NCI-H1092 treated with DMSO at 0.1 percent for 48 hours (cell line): ENCODE measurements around the gene ADGRV1.
"Not testable (repeated sequence)": the region's sequence is repeated elsewhere in the genome, so short reads cannot be mapped to it uniquely, and the experiment has no call there.

ENCODE experiments used
- DNase-seq: peaks from one replicate; lab custom pipeline; 2025; lab: John Stamatoyannopoulos, UW

ADGRV1 gene

DNA sequence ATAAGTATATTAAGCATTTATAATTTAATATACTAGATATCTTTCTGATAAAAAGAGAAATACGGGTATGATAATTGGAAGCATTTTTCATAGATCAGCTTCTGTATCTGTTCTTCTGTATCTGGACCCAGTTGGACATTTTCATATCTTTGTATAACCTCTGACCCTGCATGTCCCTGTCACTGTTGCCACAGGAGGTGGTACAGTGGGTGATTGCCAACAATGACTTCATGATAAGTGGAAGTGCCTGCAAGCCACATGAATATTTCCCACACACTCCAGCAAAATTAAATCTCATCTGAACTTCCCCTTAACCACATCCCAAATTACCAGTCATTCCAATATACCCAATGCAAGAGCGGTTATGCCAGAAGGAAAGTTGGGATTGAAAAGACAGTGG is 448.1 kb downstream of the ADGRV1 start:
- DNase-seq, result no peak

- DNase-seq, result no peak
Measured at GRCh38 chr5:91007251-91007650, 448.7 kb downstream of the ADGRV1 start.

GRCh38 chr5:91007780-91008402 is 449.3 kb downstream of the ADGRV1 start:
- DNase-seq, result no peak

GRCh38 chr5:91010090-91010489 is 451.5 kb downstream of the ADGRV1 start:
- DNase-seq, result no peak

DNA sequence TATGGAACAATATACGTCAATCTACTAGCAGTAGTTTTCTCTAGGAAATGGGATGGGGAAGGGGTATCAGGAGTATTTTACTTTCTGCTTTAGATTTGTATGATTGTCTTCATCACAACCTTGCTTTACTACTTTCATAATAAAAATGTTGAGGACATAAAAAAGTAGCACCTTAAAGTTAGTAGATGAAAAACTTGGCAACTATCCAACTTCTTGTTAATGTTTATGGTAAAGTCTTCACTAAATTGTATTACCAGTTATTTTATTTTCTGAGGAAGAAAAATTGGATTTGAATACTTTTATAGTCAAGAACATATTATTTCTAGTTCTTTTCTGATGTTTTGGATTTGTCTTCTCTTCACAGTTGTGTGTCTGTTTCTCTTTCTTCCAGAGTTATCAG is 452.4 kb downstream of the ADGRV1 start:
- no peak for DNase-seq

- not testable (repeated sequence) for DNase-seq
Measured at GRCh38 chr5:91012867-91013266, 454.3 kb downstream of the ADGRV1 start.

DNA sequence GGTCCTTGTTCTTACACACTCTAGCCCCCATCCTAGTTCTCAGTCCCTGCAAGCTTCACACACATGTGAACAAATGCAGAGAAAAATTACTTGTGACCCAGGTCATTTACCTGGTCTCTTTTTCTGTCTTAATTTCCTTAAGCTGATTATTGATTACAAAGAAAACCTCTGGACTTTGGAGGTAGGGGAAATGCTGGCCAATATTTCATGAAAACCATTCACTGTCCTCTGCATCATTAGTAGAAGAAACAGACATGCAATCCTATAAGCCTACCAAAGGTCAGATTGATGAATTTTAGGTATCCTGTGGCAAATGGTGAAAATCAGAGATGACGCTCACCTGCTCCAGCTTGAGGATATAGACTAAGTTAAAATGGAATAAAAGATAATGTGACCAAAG is 457.7 kb downstream of the ADGRV1 start:
- DNase-seq, result no peak

DNA sequence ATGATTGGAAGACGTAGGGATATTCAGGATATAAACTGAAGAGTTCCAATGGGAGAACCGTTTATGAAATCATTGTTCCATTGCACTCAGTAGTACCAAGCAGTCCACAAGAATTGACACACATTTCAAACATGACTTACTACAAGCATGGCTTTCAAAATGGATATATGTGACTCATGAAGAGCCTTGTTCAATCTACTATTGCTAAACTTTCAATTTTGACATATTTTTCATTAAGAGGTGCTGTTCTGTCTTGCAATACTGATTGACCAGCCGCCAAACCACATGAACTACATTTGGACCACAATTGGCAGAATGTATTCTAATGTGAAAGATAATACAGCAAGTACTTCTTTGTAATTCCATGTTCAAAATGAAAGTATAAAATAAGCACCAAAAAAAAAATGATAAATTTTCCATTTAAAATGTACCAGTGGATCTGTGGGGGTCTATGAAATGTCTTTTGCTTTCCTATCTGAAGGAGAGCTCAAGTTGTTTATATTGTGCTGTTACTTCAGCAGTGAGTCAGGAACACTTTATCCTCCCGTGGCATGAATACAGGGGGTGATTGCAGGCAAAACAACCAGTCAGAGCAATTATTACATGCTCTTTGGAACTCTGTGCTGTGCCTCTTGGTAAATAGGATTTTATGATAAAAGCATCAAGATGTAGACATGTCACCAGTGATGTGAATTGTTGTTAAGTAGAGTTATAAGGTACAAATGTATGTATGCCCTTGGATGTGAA is 458.5 kb downstream of the ADGRV1 start:
- no peak for DNase-seq

- DNase-seq, result no peak
Measured at GRCh38 chr5:91018200-91018599, 459.6 kb downstream of the ADGRV1 start.

DNA sequence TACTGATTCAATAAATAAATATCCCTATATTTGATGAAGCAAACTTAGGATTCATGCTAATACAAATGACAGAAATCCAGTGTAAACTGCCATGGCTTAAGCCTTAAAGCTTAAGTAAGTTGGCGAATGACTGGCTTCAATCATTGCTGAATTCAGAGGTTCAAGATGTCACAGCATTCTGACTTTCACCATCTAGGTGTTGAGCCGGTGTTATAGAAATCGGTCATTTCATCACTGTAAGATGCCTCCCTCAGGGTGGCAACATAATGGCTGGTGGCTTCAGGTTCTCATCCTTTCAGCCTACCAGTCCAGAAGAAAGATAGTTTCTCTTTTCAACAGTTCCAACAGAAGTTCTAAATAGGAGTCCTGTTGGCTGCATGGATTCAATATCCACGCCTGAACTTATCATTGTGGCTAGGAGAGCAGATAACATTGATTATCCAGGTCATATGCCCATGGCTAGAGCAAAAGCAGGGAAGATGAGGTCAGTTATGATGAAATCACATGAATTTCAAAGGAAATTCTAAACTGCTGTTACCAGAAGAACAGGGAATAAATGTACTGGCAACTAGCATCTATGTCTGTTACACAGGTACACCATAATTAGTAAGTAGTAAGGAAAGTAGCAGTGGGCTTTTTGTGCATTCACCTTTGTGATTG is 460.2 kb downstream of the ADGRV1 start:
- DNase-seq, result no peak

GRCh38 chr5:91020065-91020800 is 461.6 kb downstream of the ADGRV1 start:
- no peak for DNase-seq

GRCh38 chr5:91022518-91022917 is 463.9 kb downstream of the ADGRV1 start:
- DNase-seq, result peak; percentile 35

DNA sequence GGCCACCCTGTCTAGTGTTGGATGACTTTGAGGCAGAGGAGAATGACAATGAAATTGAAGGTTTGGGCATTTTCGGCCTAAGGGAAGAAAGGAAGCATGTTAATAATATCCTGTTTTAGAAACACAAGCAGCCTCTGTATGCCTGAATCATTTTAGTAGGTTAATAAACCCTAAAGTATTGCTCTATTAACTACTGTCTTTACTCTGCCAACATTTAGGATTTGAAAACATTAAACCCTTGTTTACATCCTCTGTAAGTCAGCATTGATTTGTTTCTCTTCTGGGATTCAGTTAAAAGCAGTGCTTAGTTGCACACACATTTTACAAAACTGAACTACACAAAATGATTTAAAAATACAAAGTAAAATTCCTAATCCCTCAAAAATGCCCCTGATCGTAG is 465.6 kb downstream of the ADGRV1 start:
- DNase-seq, result no peak

- peak; percentile 60 for DNase-seq
Measured at GRCh38 chr5:91024727-91025126, 466.1 kb downstream of the ADGRV1 start.

GRCh38 chr5:91025449-91025848 is 466.9 kb downstream of the ADGRV1 start:
- peak; percentile 2 for DNase-seq

DNA sequence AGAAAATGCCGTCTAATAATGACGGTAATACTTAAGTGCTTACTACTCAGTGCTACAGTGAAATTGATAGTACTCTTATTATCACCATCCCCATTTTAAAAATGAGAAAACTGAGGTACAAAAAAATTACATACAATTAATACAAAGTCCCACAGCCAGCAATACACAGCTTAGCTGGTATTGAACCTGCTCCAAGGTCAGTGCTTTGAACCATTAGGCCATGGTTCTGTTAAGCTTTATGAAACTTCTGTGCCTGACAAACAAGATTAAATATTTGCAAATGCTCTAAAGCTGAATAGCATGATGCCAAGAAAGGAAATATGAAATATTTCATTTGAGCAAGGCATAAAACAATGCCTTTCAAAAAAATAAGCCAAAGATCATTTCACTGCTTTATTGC is 467.4 kb downstream of the ADGRV1 start:
- no peak for DNase-seq

GRCh38 chr5:91026466-91026865 is 467.9 kb downstream of the ADGRV1 start:
- DNase-seq, result no peak

GRCh38 chr5:91027405-91028139 is 469.0 kb downstream of the ADGRV1 start:
- DNase-seq, result no peak

DNA sequence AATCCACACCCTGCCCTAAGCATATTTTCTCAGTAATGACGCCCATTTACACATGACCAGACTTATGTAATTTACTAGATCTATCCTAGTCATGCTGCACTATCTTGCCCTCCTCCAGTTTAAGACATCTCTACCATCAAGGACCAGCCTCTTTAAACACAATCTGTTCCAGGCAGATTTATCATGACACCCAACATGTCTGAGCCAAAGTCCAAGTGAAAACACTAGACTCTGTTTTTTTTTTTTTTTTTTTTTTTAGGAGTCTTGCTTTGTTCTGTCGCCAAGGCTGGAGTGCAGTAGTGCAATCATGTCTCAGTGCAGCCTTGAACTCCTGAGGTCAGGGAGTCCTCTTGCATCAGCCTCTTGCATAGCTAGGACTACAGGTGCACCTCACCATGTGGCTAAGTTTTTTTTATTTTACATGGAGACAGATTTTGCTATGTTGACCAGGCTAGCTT is 469.9 kb downstream of the ADGRV1 start:
- DNase-seq, result no peak

DNA sequence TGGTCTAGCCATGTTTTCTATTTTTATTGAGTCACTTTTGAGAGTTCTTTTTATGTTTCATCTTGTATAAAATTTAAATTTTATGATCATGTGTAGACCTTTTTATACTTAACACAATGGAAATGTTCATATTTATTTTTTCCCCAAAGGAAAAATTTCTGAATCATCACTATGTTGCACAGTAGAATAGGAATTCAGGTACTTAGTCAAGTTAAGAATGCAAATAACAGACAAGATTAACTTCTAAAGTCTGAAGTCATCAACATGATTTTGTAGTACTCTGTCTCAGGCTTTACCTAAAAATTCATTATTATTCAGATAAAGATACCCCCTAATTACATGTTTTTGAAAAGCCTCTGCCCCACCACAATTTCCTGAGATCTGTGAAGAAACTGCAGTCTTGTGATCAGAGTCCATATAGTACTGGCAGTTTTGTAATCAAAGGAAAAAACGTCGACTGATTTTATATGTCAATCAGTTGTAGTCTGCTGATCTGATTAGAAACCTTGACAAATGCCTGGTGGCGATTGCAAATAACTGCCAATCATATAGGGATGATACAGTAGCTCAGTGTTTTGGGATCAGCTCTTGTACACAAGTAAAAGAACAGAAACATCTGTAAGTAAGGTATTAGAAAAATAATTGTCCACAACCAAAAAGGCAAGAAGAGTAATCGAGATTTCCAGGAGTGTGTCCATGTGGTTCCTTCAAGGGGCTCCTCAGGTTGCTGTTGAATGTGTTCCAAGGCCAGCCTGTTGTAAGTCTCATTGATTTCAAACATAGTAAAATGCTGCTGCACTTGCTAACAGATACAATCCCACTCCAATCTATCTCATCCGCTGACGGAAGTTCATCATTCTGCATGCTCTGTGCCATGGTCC is 472.2 kb downstream of the ADGRV1 start:
- no peak for DNase-seq

DNA sequence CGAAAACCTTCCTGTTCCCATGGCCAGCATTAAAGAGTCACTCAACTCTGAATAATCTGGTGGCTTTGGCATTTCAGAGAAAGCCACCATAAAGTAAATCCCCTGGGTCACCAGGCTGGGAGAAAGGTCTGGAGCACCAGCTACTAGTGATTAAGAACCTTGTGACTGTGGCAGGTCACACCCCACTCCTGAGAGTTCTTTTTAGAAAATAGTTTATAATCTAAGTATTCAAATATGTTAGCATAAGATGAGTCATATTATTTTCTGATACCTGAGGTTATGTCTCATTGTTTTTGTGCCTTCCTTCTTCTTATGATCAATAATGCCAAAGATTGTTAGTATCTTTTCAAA is 472.8 kb downstream of the ADGRV1 start:
- DNase-seq, result no peak
